EL (cell line): ENCODE measurements around the gene TTC7B.
"Not testable (repeated sequence)": the region's sequence is repeated elsewhere in the genome, so short reads cannot be mapped to it uniquely, and the experiment has no call there.

Experiments used
- DNase-seq: peaks from one replicate; pipeline ENCODE4 v3.0.0-alpha.2; 2016

TTC7B gene

DNA sequence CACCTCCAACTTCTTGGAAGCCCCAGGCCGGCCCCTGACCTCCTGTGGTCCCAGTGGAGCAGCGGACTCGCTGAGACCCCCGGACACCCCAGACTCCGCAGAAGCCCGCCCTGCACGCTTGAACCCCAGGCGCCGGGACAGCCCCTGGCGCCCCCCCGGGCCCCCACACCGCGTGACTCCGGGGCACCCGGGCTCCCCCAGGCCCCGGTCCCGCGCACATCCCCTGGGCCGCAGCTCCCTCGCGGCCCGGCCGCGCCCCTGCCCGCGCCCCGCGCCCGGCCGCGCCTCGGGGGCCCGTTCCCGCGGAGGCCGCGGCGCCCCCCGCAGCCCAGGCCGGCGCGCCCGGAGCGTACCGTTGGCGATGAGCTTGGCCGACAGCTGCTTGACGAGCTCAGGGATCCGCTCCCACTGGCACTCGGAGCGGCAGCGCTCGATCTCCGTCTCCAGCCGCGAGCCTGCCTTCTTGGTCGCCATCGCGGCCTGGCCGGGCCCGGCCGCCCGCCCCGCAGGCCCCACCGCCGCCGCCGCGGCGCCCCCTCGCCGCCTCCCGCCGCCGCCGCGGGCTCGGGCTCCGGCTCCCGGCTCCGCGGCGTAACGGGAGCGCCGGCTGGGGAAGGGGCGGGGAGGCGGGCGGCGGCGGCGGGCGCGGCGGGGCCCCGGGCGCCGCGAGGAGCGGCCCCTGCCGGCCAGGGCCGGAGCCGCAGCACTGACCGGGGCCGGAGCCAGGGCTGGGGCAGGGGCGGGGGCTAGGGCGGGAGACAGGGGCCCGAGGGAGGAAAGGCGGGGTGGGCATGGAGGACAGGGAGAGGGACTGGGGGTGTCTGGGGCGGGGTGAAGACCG is at the start of gene TTC7B:
Gene TTC7B (minus strand): TSS at position 609 of the 841 bp plus-strand sequence. CDS start 135 bp downstream, at position 474.
- DNase-seq, result peak; percentile 36

GRCh38 chr14:90864741-90865140 is 48.5 kb upstream of the TTC7B start:
- no peak for DNase-seq

DNA sequence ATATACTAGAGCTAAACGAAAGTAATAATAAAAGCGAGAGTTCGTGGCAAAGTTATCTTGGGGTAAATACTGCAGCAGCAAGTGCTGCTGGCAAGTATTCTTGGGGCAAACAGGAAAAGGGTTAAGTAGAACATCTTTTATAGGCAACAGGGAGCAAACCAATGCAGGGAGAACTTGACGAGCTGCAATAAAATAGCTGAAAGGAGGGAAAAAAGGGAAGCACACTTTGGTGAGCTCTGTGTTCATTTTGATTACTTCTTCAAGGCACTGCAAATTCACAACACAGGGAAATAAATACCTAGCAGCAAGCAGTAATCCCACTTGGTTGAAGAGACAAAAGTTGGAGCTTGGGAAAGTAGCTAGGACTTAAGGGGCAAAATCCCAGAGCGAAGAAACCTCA is 42.3 kb upstream of the TTC7B start:
- DNase-seq, result no peak

DNA sequence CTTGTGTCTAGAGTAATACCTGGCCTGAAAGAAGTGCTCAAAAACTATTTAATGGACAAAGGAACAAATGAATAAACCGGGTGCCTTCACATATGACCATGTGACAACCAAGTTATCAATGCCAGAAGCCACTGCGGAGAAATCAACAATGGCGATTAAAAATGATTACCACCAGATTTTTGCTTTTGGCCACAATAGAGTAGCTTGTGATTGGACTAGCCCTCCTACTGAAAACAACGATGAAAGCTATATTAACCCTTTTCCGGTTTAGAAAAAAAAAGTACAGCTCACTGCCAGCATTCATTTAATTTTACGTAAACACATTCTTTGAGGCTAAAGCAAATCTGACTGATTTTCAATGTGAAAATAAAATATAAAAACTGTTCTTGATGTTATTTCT is 41.6 kb upstream of the TTC7B start:
- no peak for DNase-seq

DNA sequence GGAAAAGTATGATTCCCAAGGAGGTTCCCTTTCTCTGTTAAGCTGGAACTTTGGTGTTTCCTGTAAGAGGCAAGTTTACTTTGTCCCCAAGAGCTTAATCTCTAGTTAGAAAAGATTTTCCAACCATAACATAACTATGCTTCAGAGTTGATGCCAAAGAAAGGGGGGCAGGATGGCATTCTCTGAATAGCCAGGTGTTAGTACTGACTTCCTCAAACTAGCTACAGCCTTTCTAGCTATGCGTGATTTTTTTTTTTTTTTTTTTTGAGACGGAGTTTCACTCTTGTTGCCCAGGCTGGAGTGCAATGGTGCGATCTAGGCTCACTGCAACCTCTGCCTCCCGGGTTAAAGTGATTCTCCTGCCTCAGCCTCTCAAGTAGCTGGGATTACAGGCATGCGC is 39.9 kb upstream of the TTC7B start:
- not testable (repeated sequence) for DNase-seq

DNA sequence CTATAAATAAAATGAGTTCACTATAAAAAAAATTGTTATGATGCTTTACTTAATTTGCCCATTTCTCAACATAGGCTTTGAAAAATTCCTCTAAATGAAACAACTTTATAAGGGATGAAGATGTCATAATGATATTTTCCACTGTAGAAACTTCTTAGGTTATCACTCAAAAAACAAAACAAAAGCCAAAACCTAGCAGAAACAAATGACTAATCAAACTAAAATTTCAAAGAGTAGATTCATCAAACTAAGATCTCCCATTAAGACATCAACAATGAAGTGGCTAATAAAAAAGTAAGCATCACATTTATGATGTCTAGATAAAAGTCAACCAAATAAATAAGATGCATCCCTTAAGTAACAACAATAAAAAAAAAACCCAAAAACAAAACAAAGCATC is 36.9 kb upstream of the TTC7B start:
- DNase-seq, result peak; percentile 9

GRCh38 chr14:90851327-90852036 is 35.3 kb upstream of the TTC7B start:
- no peak for DNase-seq

- DNase-seq, result peak; percentile 85
Observed at GRCh38 chr14:90850487-90850886, 34.3 kb upstream of the TTC7B start.

DNA sequence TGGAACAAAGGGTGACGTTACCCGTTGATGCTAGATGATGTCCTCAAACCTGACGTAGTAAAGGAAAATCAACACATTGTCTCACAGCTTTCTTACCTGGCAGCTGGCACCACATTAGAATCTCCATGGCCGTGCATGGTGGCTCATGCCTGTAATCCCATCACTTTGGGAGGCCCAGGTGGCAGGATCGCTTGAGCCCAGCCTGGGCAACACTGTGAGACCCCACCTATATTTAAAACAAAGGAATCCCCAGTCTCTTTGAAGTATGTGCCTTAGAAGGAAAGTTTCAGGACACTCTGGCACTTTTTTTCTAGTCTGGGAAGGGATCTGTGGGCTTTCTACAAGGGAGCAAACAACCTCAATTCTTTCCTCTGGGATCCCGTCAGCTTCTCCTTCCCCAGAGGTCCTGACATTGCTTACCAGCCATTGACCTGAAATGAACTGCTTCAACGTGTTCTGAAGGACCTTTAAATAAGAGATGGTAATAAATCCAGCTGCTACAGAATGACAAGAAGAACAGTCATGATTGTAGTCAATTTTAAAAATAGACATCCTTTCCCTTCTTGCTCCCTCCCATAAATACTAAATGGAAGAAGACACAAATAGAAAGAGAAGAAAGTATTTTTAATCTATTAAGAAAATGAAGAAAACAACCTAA is 33.7 kb upstream of the TTC7B start:
- DNase-seq, result no peak

DNA sequence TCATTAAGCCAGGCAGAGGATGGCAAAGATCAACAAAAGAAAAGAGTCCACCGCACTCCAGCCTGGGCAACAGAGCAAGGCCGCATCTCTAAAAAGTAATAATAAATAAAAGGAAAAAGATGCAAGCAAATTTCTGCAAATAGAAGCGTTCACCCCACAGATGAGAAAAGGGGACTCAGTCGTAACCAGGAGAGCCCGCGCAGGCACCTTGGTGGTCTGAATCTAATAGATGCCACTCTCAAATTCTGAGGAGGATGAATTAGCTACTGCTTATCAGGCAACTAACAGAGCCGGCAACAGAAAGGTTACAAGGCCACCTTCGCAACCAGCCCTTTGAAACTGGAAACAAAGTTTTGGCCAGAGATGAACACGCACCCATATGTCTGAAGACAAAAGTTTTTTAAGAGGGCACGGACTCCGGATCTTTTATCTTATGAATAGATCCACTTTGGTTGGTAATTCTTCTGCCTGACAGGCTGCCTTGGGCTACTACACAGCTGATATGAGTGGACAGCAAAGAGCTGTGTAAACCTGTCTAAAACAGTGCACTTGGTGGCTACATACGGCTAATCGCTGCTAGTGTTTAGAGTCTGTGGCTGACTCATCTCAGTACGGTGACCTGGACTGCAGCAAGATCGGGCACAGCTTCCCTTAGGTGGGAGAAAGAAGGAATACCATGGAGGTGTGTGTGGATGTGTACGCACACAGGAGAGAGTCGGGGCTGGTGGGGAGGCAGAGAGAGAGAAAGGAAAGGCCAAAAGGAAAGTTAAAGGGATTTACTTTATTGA is 32.9 kb upstream of the TTC7B start:
- DNase-seq, result no peak

DNA sequence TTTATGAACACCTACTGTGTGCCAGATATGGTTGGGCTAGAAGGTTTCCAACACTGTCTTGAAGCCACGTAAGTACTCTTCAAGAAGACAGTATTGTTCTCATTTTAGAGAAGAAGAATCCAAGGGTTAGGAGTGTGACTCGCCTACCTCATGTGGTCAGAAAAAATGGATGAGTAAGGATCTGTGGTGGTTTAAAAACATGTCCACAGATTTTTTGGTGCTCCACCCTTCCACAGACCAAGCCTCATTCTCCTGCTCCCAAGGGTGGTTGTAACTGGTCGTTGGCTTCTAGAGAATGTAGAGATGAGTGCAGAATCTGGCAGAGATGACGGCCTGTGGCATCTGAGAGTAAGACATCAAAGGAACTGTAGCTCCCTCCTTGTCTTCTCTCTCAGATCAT is 30.3 kb upstream of the TTC7B start:
- DNase-seq, result peak; percentile 71

DNA sequence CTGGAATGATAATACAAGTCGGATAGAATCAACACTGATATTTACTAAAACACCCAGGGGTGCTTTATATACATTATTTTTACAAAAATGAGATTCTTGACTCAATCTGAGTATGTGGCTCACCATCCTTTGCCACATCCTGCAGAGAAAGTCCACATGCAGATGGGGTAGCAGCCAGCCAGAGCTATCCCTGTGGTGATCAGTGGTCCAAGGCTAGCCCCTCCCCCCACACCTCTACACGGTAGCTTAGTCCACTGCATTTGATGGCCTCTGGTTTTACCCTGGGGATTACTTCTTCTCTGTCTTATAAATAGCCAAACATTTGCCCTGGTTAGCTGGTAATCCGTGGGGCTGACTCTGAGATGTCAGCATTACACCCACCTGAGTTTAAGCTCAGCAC is 28.1 kb upstream of the TTC7B start:
- no peak for DNase-seq

- no peak for DNase-seq
Observed at GRCh38 chr14:90842726-90843125, 26.5 kb upstream of the TTC7B start.

DNA sequence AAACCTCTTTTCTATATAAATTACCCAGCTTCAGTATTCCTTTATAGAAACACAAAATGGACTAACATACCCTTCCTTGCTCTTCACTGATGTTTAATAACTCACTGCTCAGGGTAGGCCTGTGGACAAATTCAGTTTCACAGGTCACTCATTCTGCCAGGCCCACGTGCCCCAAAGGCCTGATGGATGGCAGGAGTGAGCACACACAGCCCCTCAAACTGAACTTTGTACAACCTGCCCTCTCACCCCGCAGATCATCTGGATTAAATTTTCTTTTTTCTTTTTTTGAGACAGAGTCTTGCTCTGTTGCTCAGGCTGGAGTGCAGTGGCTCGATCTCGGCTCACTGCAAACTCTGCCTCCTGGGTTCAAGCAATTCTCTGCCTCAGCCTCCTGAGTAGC is 24.4 kb upstream of the TTC7B start:
- DNase-seq, result not testable (repeated sequence)

GRCh38 chr14:90839889-90840266 is 23.6 kb upstream of the TTC7B start:
- no peak for DNase-seq

GRCh38 chr14:90839024-90839888 is 23.0 kb upstream of the TTC7B start:
- DNase-seq, result peak; percentile 58

- DNase-seq, result not testable (repeated sequence)
Observed at GRCh38 chr14:90838531-90838930, 22.3 kb upstream of the TTC7B start.

- DNase-seq, result no peak
Observed at GRCh38 chr14:90837355-90837754, 21.1 kb upstream of the TTC7B start.

DNA sequence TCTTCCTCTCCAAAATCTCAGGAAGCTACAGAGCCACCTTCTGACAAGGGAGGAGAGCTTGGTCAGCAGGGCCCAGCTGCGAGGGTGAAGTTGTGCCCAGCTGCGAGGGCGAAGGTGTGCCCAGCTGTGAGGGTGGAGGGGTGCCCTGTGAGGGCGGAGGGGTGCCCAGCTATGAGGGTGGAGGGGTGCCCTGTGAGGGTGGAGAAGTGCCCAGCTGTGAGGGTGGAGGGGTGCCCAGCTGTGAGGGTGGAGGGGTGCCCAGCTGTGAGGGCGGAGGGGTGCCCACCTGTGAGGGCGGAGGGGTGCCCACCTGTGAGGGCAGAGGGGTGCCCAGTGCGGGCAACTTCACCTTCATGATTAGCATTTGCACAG is 20.4 kb upstream of the TTC7B start:
- DNase-seq, result no peak

DNA sequence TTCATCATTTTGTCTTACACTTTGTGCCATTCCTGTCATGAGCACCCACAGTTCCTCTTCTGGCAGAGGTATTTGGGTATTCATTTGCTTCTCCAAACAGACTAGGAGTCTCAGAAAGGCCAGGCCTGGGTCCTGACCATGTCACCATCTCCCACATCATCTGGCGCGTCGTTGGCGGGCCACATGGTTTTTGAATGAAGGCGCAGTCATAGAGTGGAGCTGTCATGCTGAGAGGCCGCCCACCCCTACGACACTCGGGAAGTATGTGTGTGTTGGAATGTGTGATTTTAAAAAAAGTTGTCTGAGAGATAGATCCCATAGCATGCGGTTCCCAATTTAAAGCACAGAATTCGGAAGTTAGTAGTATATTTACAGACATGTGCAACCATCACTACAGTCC is 15.6 kb upstream of the TTC7B start:
- DNase-seq, result no peak

GRCh38 chr14:90830931-90831701 is 14.9 kb upstream of the TTC7B start:
- no peak for DNase-seq
